ENCODE data around the gene JAK2. TPM values are rescaled to one million over a fixed set of nuclear protein-coding genes. Genes with fewer than 3 reads are reported as not detected.

JAK2 gene
- total RNA-seq, 5 donors from 2014 or later (not counting 1 experiment from before 2014, with no cell fraction given), result 12.6 to 16.2 (median 15.0) TPM

DNA sequence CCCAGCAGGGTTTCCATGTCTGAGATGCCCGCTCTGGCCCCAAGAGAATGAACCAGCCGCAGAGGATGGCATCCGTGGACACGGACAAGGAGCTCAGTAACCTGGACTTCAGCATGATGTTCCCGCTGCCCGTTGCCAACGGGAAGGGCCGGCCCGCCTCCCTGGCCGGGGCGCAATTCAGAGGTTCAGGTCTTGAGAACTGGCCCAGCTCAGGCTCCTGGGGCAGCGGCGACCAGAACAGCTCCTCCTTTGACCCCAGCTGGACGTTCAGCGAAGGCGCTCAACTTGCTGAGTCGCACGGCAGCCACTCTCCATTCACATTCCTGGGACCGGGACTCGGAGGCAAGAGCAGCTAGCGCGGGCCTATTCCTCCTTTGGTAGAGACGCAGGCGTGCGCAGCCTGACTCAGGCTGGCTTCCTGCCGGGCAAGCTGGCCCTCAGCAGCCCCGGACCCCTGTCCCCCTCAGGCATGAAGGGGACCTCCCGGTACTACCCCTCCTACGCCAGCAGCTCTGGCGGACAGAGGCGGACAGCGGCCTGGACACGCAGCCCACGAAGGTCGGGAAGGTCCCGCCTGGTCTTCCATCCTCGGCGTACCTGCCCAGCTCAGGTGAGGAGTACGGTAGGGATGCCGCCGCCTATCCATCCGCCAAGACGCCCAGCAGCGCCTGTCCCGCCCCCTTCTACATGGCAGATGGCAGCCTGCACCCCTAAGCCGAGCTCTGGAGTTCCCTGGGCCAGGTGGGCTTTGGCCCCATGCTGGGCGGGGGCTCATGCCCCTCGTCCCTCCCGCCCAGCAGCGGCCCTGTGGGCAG is 126.0 kb downstream of the JAK2 start:
- DNase-seq (no peak), ATAC-seq (replicated peaks in 1 of 4) (no peak)
- Histone ChIP-seq H3K36me3 (ENCODE audit: control insufficient read depth in 2 of 2, extremely low read depth in 1 of 2, insufficient read depth in 1 of 2, low read length in 1 of 2) (peaks cover 10 to 20% of the 10 kb centered on the region in 2 donors), H3K27ac (ENCODE audit: low read length) (no peak overlapping the region), H3K27me3 (replicated peaks in 1 of 2; ENCODE audit: control insufficient read depth in 2 of 2, extremely low read depth in 1 of 2, insufficient read depth in 2 of 2, low read length in 1 of 2) (no peaks in the 10 kb centered on the region), H3K9me3 (no peaks in the 10 kb centered on the region), H3K4me1 (ENCODE audit: control insufficient read depth in 1 of 2, extremely low read depth in 1 of 2, insufficient read depth in 2 of 2, low read length in 2 of 2) (no peaks in the 10 kb centered on the region), H3K4me3 (ENCODE audit: control insufficient read depth in 1 of 2, extremely low read depth in 1 of 2, low read length in 1 of 2) (no peak overlapping the region)
- WGBS (ENCODE audit: insufficient coverage), result 98% methylated on average over 49 of the region's 50 CpGs
- ChIA-PET CTCF (no interaction called here), POLR2A (no interaction called here)
- H3K27ac Mint-ChIP-seq, result no peak overlapping the region
- no peaks in the 10 kb centered on the region for H3K27me3 Mint-ChIP-seq
- no peak overlapping the region for H3K4me3 Mint-ChIP-seq
- no peaks in the 10 kb centered on the region for H3K4me1 Mint-ChIP-seq
- H3K9me3 Mint-ChIP-seq, result peaks cover 0 to 16% (median 0%) of the 10 kb centered on the region in 3 donors
- H3K36me3 Mint-ChIP-seq, result peaks cover 29% of the 10 kb centered on the region

DNA sequence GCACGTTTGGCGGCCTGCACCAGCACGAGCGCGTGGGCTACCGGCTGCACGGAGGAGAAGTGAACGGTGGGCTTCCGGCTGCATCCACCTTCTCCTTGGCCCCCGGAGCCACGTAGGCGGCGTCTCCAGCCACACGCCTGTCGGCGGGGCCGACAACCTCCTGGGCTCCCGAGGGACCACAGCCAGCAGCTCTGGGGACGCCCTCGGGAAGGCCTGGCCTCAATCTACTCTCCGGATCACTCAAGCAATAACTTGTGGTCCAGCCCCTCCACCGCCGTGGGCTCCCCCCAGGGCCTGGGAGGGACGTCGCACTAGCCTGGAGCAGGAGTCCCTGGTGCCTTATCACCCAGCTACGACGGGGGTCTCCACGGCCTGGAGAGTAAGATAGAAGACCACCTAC is 126.6 kb downstream of the JAK2 start:
- H3K4me3 Mint-ChIP-seq, result no peak overlapping the region
- DNase-seq (no peak), ATAC-seq (replicated peaks in 1 of 4) (no peak)
- H3K27ac Mint-ChIP-seq, result no peak overlapping the region
- H3K36me3 ChIP-seq (ENCODE audit: control insufficient read depth in 2 of 2, extremely low read depth in 1 of 2, insufficient read depth in 1 of 2, low read length in 1 of 2), result peaks cover 10 to 20% of the 10 kb centered on the region in 2 donors
- no peaks in the 10 kb centered on the region for H3K4me1 ChIP-seq (ENCODE audit: control insufficient read depth in 1 of 2, extremely low read depth in 1 of 2, insufficient read depth in 2 of 2, low read length in 2 of 2)
- CTCF ChIA-PET, result no interaction called here
- H3K27me3 ChIP-seq (replicated peaks in 1 of 2; ENCODE audit: control insufficient read depth in 2 of 2, extremely low read depth in 1 of 2, insufficient read depth in 2 of 2, low read length in 1 of 2), result no peaks in the 10 kb centered on the region
- POLR2A ChIA-PET, result no interaction called here
- H3K36me3 Mint-ChIP-seq, result peaks cover 26% of the 10 kb centered on the region
- no peaks in the 10 kb centered on the region for H3K4me1 Mint-ChIP-seq
- no peaks in the 10 kb centered on the region for H3K27me3 Mint-ChIP-seq
- 97% methylated on average over 26 of the region's 28 CpGs for WGBS (ENCODE audit: insufficient coverage)
- H3K4me3 ChIP-seq (ENCODE audit: control insufficient read depth in 1 of 2, extremely low read depth in 1 of 2, low read length in 1 of 2), result no peak overlapping the region
- H3K9me3 ChIP-seq, result no peaks in the 10 kb centered on the region
- no peak overlapping the region for H3K27ac ChIP-seq (ENCODE audit: low read length)
- peaks cover 0 to 16% (median 0%) of the 10 kb centered on the region in 3 donors for H3K9me3 Mint-ChIP-seq

DNA sequence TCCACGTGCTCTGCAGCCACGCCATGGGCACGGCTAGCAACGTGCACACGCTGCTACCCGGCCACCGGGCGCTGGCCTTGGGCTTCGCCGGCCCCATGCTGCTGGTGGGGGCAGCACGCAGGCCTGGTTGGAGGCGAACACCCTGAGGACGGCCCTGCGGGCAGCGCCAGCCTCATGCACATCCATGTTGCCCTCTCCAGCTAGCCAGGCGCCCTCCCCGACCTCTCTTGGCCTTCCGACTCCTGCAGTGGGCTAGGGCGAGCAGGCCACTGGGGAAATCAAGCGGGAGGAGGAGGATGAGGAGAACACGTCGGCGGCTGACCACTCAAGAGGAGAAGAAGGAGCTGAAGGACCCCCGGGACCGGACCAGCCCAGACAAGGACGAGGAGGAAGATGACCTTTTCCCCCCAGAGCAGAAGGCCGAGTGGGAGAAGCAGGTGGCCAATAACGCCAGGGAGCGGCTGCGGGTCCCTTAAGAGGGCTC is 127.1 kb downstream of the JAK2 start:
- ChIA-PET CTCF (no interaction called here), POLR2A (no interaction called here)
- no peak overlapping the region for H3K27ac ChIP-seq (ENCODE audit: low read length)
- peaks cover 10 to 20% of the 10 kb centered on the region in 2 donors for H3K36me3 ChIP-seq (ENCODE audit: control insufficient read depth in 2 of 2, extremely low read depth in 1 of 2, insufficient read depth in 1 of 2, low read length in 1 of 2)
- peaks cover 0 to 16% (median 0%) of the 10 kb centered on the region in 3 donors for H3K9me3 Mint-ChIP-seq
- 98% methylated on average over 22 of the region's 30 CpGs for WGBS (ENCODE audit: insufficient coverage)
- H3K4me1 Mint-ChIP-seq, result no peaks in the 10 kb centered on the region
- DNase-seq, result no peak
- peaks cover 29% of the 10 kb centered on the region for H3K36me3 Mint-ChIP-seq
- no peaks in the 10 kb centered on the region for H3K27me3 Mint-ChIP-seq
- no peaks in the 10 kb centered on the region for H3K9me3 ChIP-seq
- H3K4me1 ChIP-seq (ENCODE audit: control insufficient read depth in 1 of 2, extremely low read depth in 1 of 2, insufficient read depth in 2 of 2, low read length in 2 of 2), result no peaks in the 10 kb centered on the region
- H3K4me3 Mint-ChIP-seq, result no peak overlapping the region
- H3K4me3 ChIP-seq (ENCODE audit: control insufficient read depth in 1 of 2, extremely low read depth in 1 of 2, low read length in 1 of 2), result no peak overlapping the region
- ATAC-seq (replicated peaks in 1 of 4), result no peak
- no peaks in the 10 kb centered on the region for H3K27me3 ChIP-seq (replicated peaks in 1 of 2; ENCODE audit: control insufficient read depth in 2 of 2, extremely low read depth in 1 of 2, insufficient read depth in 2 of 2, low read length in 1 of 2)
- no peak overlapping the region for H3K27ac Mint-ChIP-seq

- H3K36me3 ChIP-seq (ENCODE audit: control insufficient read depth in 2 of 2, extremely low read depth in 1 of 2, insufficient read depth in 1 of 2, low read length in 1 of 2), result peaks cover 10 to 20% of the 10 kb centered on the region in 2 donors
- H3K36me3 Mint-ChIP-seq, result peaks cover 29% of the 10 kb centered on the region
- no peak for ATAC-seq (replicated peaks in 1 of 4)
Observed at GRCh38 chr9:5112646-5113045, 127.6 kb downstream of the JAK2 start.

DNA sequence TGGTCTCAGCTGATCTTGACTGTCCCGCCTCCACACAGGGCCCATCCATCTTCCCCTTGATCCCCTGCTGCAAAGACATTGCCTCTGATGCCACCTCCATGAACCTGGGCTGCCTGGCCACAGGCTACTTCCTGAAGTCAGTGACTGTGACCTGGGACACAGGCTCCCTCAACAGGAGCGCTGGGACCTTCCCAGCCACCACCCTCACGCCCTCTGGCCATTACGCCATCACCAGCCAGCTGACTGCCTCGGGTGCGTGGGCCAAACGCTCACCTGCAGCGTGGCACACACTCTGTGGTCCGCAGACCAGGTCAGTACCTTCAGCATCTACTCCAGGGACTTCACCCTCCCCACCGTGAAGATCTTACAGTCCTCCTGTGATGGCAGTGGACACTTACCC is 128.5 kb downstream of the JAK2 start:
- 97% methylated on average over 10 of the region's 10 CpGs for WGBS (ENCODE audit: insufficient coverage)
- CTCF ChIA-PET, result interaction anchor here in 1 of 2 donors (0.7 kb wide), 1 partner anchor 429 kb away, joined by 3 read pairs; no protein-coding TSS in a partner anchor
- no peaks in the 10 kb centered on the region for H3K4me1 Mint-ChIP-seq
- Histone ChIP-seq H3K36me3 (ENCODE audit: control insufficient read depth in 2 of 2, extremely low read depth in 1 of 2, insufficient read depth in 1 of 2, low read length in 1 of 2) (peaks cover 10 to 20% of the 10 kb centered on the region in 2 donors), H3K4me3 (ENCODE audit: control insufficient read depth in 1 of 2, extremely low read depth in 1 of 2, low read length in 1 of 2) (no peak overlapping the region), H3K9me3 (no peaks in the 10 kb centered on the region), H3K4me1 (ENCODE audit: control insufficient read depth in 1 of 2, extremely low read depth in 1 of 2, insufficient read depth in 2 of 2, low read length in 2 of 2) (no peaks in the 10 kb centered on the region), H3K27ac (ENCODE audit: low read length) (no peak overlapping the region), H3K27me3 (replicated peaks in 1 of 2; ENCODE audit: control insufficient read depth in 2 of 2, extremely low read depth in 1 of 2, insufficient read depth in 2 of 2, low read length in 1 of 2) (no peaks in the 10 kb centered on the region)
- no peak for DNase-seq
- no peak overlapping the region for H3K27ac Mint-ChIP-seq
- H3K9me3 Mint-ChIP-seq, result peaks cover 0 to 13% (median 0%) of the 10 kb centered on the region in 3 donors
- no peaks in the 10 kb centered on the region for H3K27me3 Mint-ChIP-seq
- no peak overlapping the region for H3K4me3 Mint-ChIP-seq
- H3K36me3 Mint-ChIP-seq, result peaks cover 29% of the 10 kb centered on the region
- POLR2A ChIA-PET, result no interaction called here
- ATAC-seq (replicated peaks in 1 of 4), result no peak

More at GRCh38 chr9:5112646-5113045, 127.6 kb downstream of the JAK2 start:
- Mint-ChIP-seq H3K4me1 (no peaks in the 10 kb centered on the region), H3K27ac (no peak overlapping the region), H3K9me3 (peaks cover 0 to 13% (median 0%) of the 10 kb centered on the region in 3 donors), H3K27me3 (no peaks in the 10 kb centered on the region), H3K4me3 (no peak overlapping the region)
- POLR2A ChIA-PET, result no interaction called here
- Histone ChIP-seq H3K27me3 (replicated peaks in 1 of 2; ENCODE audit: control insufficient read depth in 2 of 2, extremely low read depth in 1 of 2, insufficient read depth in 2 of 2, low read length in 1 of 2) (no peaks in the 10 kb centered on the region), H3K4me3 (ENCODE audit: control insufficient read depth in 1 of 2, extremely low read depth in 1 of 2, low read length in 1 of 2) (no peak overlapping the region), H3K9me3 (no peaks in the 10 kb centered on the region), H3K27ac (ENCODE audit: low read length) (no peak overlapping the region), H3K4me1 (ENCODE audit: control insufficient read depth in 1 of 2, extremely low read depth in 1 of 2, insufficient read depth in 2 of 2, low read length in 2 of 2) (no peaks in the 10 kb centered on the region)
- WGBS (ENCODE audit: insufficient coverage), result 97% methylated on average over 12 of the region's 20 CpGs
- CTCF ChIA-PET, result no interaction called here
- DNase-seq, result no peak

- ATAC-seq (replicated peaks in 1 of 4), result no peak
- POLR2A ChIA-PET, result no interaction called here
- Mint-ChIP-seq H3K36me3 (peaks cover 29% of the 10 kb centered on the region), H3K4me3 (no peak overlapping the region), H3K9me3 (peaks cover 0 to 13% (median 0%) of the 10 kb centered on the region in 3 donors), H3K4me1 (no peaks in the 10 kb centered on the region), H3K27ac (no peak overlapping the region), H3K27me3 (no peaks in the 10 kb centered on the region)
- no peaks in the 10 kb centered on the region for H3K4me1 ChIP-seq (ENCODE audit: control insufficient read depth in 1 of 2, extremely low read depth in 1 of 2, insufficient read depth in 2 of 2, low read length in 2 of 2)
- no peak overlapping the region for H3K4me3 ChIP-seq (ENCODE audit: control insufficient read depth in 1 of 2, extremely low read depth in 1 of 2, low read length in 1 of 2)
- no peak overlapping the region for H3K27ac ChIP-seq (ENCODE audit: low read length)
- CTCF ChIA-PET, result no interaction called here
- no peaks in the 10 kb centered on the region for H3K9me3 ChIP-seq
- peaks cover 10 to 20% of the 10 kb centered on the region in 2 donors for H3K36me3 ChIP-seq (ENCODE audit: control insufficient read depth in 2 of 2, extremely low read depth in 1 of 2, insufficient read depth in 1 of 2, low read length in 1 of 2)
- no peak for DNase-seq
- over 99% methylated on average over 21 of the region's 22 CpGs for WGBS (ENCODE audit: insufficient coverage)
- H3K27me3 ChIP-seq (replicated peaks in 1 of 2; ENCODE audit: control insufficient read depth in 2 of 2, extremely low read depth in 1 of 2, insufficient read depth in 2 of 2, low read length in 1 of 2), result no peaks in the 10 kb centered on the region
Observed at GRCh38 chr9:5113994-5114748, 129.1 kb downstream of the JAK2 start.

Data from T-cell (primary cell).